SK-N-MC (cell line): ENCODE measurements around the gene ANKRD30A.
"Not testable (repeated sequence)": the region's sequence is repeated elsewhere in the genome, so short reads cannot be mapped to it uniquely, and the experiment has no call there.

Experiments
- EZH2 ChIP-seq: fragments of 200-600 bp; sonication (generic); IDR thresholded peaks from one replicate; pipeline ENCODE4 v1.6.1; 2017; ENCODE audit warnings: antibody characterized with exemption
- POLR2AphosphoS5 ChIP-seq: IDR thresholded peaks from 2 replicates; pipeline ENCODE4 v1.6.1; 2012; ENCODE audit warnings: mild to moderate bottlenecking, low read depth, low read length, borderline replicate concordance

GRCh38 chr10:37171945-37172344 lies 46.5 kb downstream of the ANKRD30A start:
- TF ChIP-seq POLR2AphosphoS5, EZH2: not testable (repeated sequence)
